ENCODE data around the gene PAQR8.

GRCh38 chr6:52403086-52403485, 41.1 kb downstream of the PAQR8 start:
- TF ChIP-seq CTCF (IDR thresholded peaks at IDR 0.05; ENCODE audit: low read depth, low read length, missing input control) (no peak), SP1 (IDR thresholded peaks at IDR 0.05) (no peak), TAF1 (conservative IDR thresholded peaks at IDR 0.05) (no peak)

Data from liver (tissue), 3 donors.